HEK293T (cell line): ENCODE results near the gene PDIA6.

Experiments
- CTCF ChIA-PET: fragments of 350-600 bp; formaldehyde crosslinking; extraction: SDS; loops from one replicate; lab custom pipeline; 2021; ENCODE audit warnings: antibody characterized with exemption, inconsistent platforms; lab: Yijun Ruan, JAX
- POLR2A ChIA-PET: fragments of 350-600 bp; formaldehyde crosslinking; extraction: SDS; loops from one replicate; lab custom pipeline; 2020; ENCODE audit warnings: antibody characterized with exemption, inconsistent platforms; lab: Yijun Ruan, JAX
- DNase-seq: peaks from one replicate; pipeline ENCODE4 v3.0.0; 2012; ENCODE audit warnings: mixed read lengths; ENCODE audit errors: extremely low spot score
- ARNT ChIP-seq: fragments of 450-650 bp; IDR thresholded peaks from 2 replicates; pipeline ENCODE4 v1.6.1; 2017; ENCODE audit warnings: mild to moderate bottlenecking
- BHLHE40 ChIP-seq: fragments of 450-650 bp; IDR thresholded peaks from 2 replicates; pipeline ENCODE4 v1.6.1; 2016; ENCODE audit warnings: mild to moderate bottlenecking, moderate library complexity, borderline replicate concordance
- CTBP1 ChIP-seq: fragments of 450-650 bp; IDR thresholded peaks from 2 replicates; pipeline ENCODE4 v1.6.1; 2016; ENCODE audit warnings: borderline replicate concordance
- ELF4 ChIP-seq: fragments of 450-650 bp; IDR thresholded peaks from 2 replicates; pipeline ENCODE4 v1.6.1; 2017; ENCODE audit warnings: antibody characterized with exemption
- FOXA1 ChIP-seq: fragments of 450-650 bp; IDR thresholded peaks from 2 replicates; pipeline ENCODE4 v1.6.1; 2016; ENCODE audit warnings: mild to moderate bottlenecking
- FOXK2 ChIP-seq: fragments of 450-650 bp; IDR thresholded peaks from 2 replicates; pipeline ENCODE4 v1.6.1; 2016; ENCODE audit warnings: mild to moderate bottlenecking
- FOXM1 ChIP-seq: fragments of 450-650 bp; IDR thresholded peaks from 2 replicates; pipeline ENCODE4 v1.6.1; 2017; ENCODE audit warnings: mild to moderate bottlenecking, borderline replicate concordance
- HDGF ChIP-seq: fragments of 450-650 bp; IDR thresholded peaks from 2 replicates; pipeline ENCODE4 v1.6.1; 2017; ENCODE audit warnings: antibody characterized with exemption, borderline replicate concordance
- L3MBTL2 ChIP-seq: fragments of 450-650 bp; conservative IDR thresholded peaks from 2 replicates; pipeline ENCODE4 v1.6.1; 2016; ENCODE audit warnings: mild to moderate bottlenecking
- LEF1 ChIP-seq: fragments of 450-650 bp; IDR thresholded peaks from 2 replicates; pipeline ENCODE4 v1.6.1; 2017; ENCODE audit warnings: mild to moderate bottlenecking, borderline replicate concordance
- NFRKB ChIP-seq: fragments of 450-650 bp; IDR thresholded peaks from 2 replicates; pipeline ENCODE4 v1.6.1; 2016; ENCODE audit warnings: mild to moderate bottlenecking, moderate library complexity
- SP1 ChIP-seq: fragments of 450-650 bp; IDR thresholded peaks from 2 replicates; pipeline ENCODE4 v1.6.1; 2017
- SUZ12 ChIP-seq: fragments of 450-650 bp; IDR thresholded peaks from 2 replicates; pipeline ENCODE4 v1.6.1; 2016; ENCODE audit warnings: mild to moderate bottlenecking
- TARDBP ChIP-seq: fragments of 450-650 bp; IDR thresholded peaks from 2 replicates; pipeline ENCODE4 v1.6.1; 2016
- ZNF384 ChIP-seq: fragments of 450-650 bp; IDR thresholded peaks from 2 replicates; pipeline ENCODE4 v1.6.1; 2016
- TF ChIP-seq, protein P1 (sequence below): fragments of 450-650 bp; IDR thresholded peaks from 2 replicates; pipeline ENCODE4 v1.6.1; 2016

Gene PDIA6

GRCh38 chr2:10764896-10765295, 47.7 kb downstream of the PDIA6 start:
- DNase-seq: no peak
- ChIA-PET POLR2A (no interaction called here), CTCF (no interaction called here)
- TF ChIP-seq BHLHE40: no peak
- no peak for TF ChIP-seq FOXA1
- no peak for TF ChIP-seq LEF1
- no peak for TF ChIP-seq FOXK2
- TF ChIP-seq ARNT: no peak
- TF ChIP-seq NFRKB: no peak

- POLR2A ChIA-PET: no interaction called here
Observed at GRCh38 chr2:10764096-10764785, 48.3 kb downstream of the PDIA6 start.

DNA sequence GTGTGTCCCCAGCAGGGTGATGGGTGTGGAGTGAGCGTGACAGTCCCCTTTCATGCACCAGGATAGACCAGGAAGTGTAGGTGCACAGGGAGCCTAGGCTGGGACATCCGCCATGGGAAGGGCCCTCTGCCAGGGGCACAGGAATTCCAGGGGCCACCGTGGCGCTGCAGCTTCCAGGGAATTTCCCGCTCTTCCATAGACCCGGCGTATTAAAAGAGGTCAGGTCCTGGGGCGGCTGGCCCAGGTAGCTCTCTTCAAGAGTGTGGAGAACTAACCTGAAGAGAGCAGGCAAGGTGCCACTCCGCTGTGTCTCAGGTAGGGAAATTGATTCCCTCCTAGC, 49.2 kb downstream of the PDIA6 start:
- CTCF ChIA-PET: no interaction called here
- TF ChIP-seq LEF1 (no peak), FOXM1 (no peak), ARNT (no peak), HDGF (no peak), FOXK2 (no peak), SP1 (no peak), CTBP1 (no peak), ELF4 (no peak), TARDBP (no peak), BHLHE40 (no peak)
- TF ChIP-seq, protein P1, sequence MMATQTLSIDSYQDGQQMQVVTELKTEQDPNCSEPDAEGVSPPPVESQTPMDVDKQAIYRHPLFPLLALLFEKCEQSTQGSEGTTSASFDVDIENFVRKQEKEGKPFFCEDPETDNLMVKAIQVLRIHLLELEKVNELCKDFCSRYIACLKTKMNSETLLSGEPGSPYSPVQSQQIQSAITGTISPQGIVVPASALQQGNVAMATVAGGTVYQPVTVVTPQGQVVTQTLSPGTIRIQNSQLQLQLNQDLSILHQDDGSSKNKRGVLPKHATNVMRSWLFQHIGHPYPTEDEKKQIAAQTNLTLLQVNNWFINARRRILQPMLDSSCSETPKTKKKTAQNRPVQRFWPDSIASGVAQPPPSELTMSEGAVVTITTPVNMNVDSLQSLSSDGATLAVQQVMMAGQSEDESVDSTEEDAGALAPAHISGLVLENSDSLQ: no peak

More at GRCh38 chr2:10764096-10764785, 48.3 kb downstream of the PDIA6 start:
- CTCF ChIA-PET: no interaction called here
- no peak for DNase-seq
- no peak for TF ChIP-seq BHLHE40
- no peak for TF ChIP-seq HDGF
- no peak for TF ChIP-seq LEF1
- TF ChIP-seq ELF4: no peak
- no peak for TF ChIP-seq SP1
- TF ChIP-seq FOXA1: no peak
- no peak for TF ChIP-seq FOXM1
- no peak for TF ChIP-seq CTBP1
- no peak for TF ChIP-seq L3MBTL2
- no peak for TF ChIP-seq FOXK2

GRCh38 chr2:10762651-10763460, 49.7 kb downstream of the PDIA6 start:
- ChIA-PET POLR2A (no interaction called here), CTCF (no interaction called here)
- TF ChIP-seq BHLHE40: no peak
- DNase-seq: no peak

More for the DNA sequence above, 49.2 kb downstream of the PDIA6 start:
- POLR2A ChIA-PET: no interaction called here
- no peak for DNase-seq

- no peak for DNase-seq
- TF ChIP-seq NFRKB (no peak), TARDBP (no peak), SP1 (no peak), HDGF (no peak), ZNF384 (no peak), ARNT (no peak), FOXA1 (no peak), CTBP1 (no peak), FOXK2 (no peak), BHLHE40 (no peak), LEF1 (no peak), ELF4 (no peak), L3MBTL2 (no peak)
- TF ChIP-seq, protein P1: no peak
- ChIA-PET POLR2A (no interaction called here), CTCF (no interaction called here)
Observed at GRCh38 chr2:10761591-10761990, 51.0 kb downstream of the PDIA6 start.

DNA sequence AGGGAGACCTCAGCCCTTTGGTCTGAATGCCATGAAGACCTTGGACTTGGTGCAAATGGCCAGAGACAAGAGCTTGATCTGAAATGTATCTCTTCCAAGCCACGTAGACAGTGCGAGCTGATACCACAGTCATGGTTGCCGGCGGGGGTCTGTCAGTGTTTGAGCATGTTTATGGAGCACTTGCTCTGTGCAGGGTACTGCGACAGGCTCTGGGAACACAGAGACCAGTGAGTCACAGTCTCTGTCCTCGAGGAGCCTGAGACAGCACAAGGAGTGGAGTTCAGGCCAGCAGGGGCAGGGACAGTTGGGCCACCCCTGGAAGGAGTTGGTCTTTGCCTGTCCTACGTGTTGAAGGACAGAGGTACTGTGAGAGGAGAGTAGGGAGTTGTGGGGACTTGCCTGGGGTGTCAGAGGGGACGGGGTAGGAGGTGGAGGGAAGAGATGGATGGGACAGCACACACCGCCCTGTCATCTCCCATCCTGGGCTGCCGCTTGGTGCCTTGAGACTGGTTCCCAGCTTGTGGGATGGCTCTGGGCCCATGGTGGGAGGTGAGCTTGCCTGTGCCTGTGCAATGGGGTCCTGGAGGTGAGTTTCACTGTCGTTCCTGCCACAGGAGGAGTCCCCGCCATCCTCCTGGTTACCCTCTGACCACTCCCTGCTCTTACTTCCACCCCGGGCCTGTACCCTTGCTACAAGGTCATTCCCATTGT, 51.6 kb downstream of the PDIA6 start:
- no peak for TF ChIP-seq FOXA1
- TF ChIP-seq NFRKB: no peak
- no peak for TF ChIP-seq SP1
- TF ChIP-seq ELF4: no peak
- TF ChIP-seq LEF1: no peak
- TF ChIP-seq ARNT: no peak
- no peak for TF ChIP-seq SUZ12
- CTCF ChIA-PET: interaction anchor here (0.6 kb wide), 1 partner anchor 57 kb away, joined by 4 read pairs; no protein-coding TSS in a partner anchor
- POLR2A ChIA-PET: no interaction called here
- no peak for DNase-seq
